Esophagus muscularis mucosa (tissue), 4 donors: ENCODE data around the gene NIN. TPM values are rescaled to one million over a fixed set of nuclear protein-coding genes. Genes with fewer than 3 reads are reported as not detected.

Experiments
- DNase-seq: peaks from one replicate; pipeline ENCODE4 v3.0.0-alpha.2; 2017; ENCODE audit errors: extremely low spot score
- H3K27ac ChIP-seq, 4 donors: fragments of 200-600 bp; sonication (generic); replicated peaks in 1 of 4; 1 replicate in 3 of 4; 2 replicates in 1 of 4; pipeline ENCODE4 v1.5.1; 2016 to 2019; ENCODE audit warnings: mild to moderate bottlenecking in 1 of 4
- H3K27me3 ChIP-seq, 4 donors: fragments of 200-600 bp; sonication (generic); one replicate each; pipeline versions ENCODE4 v1.5.1 to v1.6.0; 2016 to 2019
- H3K36me3 ChIP-seq, 4 donors: fragments of 200-600 bp; sonication (generic); one replicate each; pipeline ENCODE4 v1.5.1; 2016 to 2019
- H3K4me1 ChIP-seq, 4 donors: fragments of 200-600 bp; sonication (generic); one replicate each; pipeline ENCODE4 v1.5.1; 2016 to 2019
- H3K4me3 ChIP-seq, 4 donors: fragments of 200-600 bp; sonication (generic); 1 replicate in 2 of 4; 2 replicates in 2 of 4; pipeline ENCODE4 v1.5.1; 2016 to 2019; ENCODE audit warnings: mild to moderate bottlenecking in 4 of 4, moderate library complexity in 1 of 4
- H3K9me3 ChIP-seq, 4 donors: fragments of 200-600 bp; sonication (generic); 1 replicate in 3 of 4; 2 replicates in 1 of 4; pipeline ENCODE4 v1.5.1; 2016 to 2019
- EP300 ChIP-seq: sonication (generic); formaldehyde crosslinking; IDR thresholded peaks from one replicate; pipeline ENCODE4 v1.6.1; 2017; ENCODE audit warnings: antibody characterized with exemption
- POLR2A ChIP-seq: fragments of 450-650 bp; IDR thresholded peaks from one replicate; pipeline ENCODE4 v1.6.1; 2017; ENCODE audit warnings: antibody characterized with exemption, moderate library complexity, mild to moderate bottlenecking, low read depth
- POLR2AphosphoS5 ChIP-seq, 2 donors: sonication (generic); formaldehyde crosslinking; IDR thresholded peaks; one replicate each; pipeline ENCODE4 v1.6.1; 2017; ENCODE audit warnings: antibody characterized with exemption in 2 of 2
- WGBS: methylation state at CpG from one replicate; pipeline ENCODE4 v1.1.5; 2018; 5-methylcytosine and 5-hydroxymethylcytosine counted together
- intact Hi-C: fragments of 100-400 bp; cut with DNase I; formaldehyde crosslinking; loops from one replicate; pipeline ENCODE4 v1.15.1; 2023
- total RNA-seq, 4 donors: library from RNA; depleted of rRNA; stranded (reverse); fragments of >200 nt; gene quantifications; one replicate each; pipeline versions ENCODE4 v1.1.0 to v1.2.1, GENCODE V29; 2016
- TF ChIP-seq, protein P1 (sequence below), 3 experiments: fragments of 200-600 bp in 2 of 3; fragments of 450-650 bp in 1 of 3; sonication (generic) in 2 of 3; IDR thresholded peaks; one replicate each; pipeline ENCODE4 v1.5.1; 2017 to 2019; ENCODE audit warnings: antibody characterized with exemption in 3 of 3, mild to moderate bottlenecking in 2 of 3, moderate library complexity in 1 of 3

Gene NIN
- total RNA-seq, 4 donors from 2014 or later = 26.2 to 38.8 (median 34.1) TPM

DNA sequence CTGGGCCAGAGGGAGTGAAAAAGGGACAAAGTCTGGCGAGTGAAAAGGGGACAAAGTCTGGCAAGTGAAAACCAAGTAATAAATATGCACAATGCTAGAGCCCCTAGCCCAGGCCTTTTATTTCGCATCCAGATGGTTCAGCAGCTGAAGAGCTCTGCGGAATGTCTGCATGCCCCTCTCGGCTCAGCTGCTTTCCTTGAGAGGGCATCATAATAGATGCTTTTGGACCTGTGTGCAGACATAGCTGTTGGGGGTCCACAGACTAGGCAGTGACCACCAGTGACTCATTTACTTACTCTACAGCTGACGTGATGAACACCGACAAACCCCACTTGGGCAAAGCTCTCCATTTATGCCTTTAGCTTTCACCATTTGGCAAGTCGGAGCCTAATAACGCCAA is 4.3 kb downstream of the NIN start:
- intact Hi-C loops = loop anchor here (5.0 kb wide), 1 partner anchor 36 kb away; no protein-coding TSS in a partner anchor
- Histone ChIP-seq H3K27me3 (no peaks in the 10 kb centered on the region), H3K36me3 (no peaks in the 10 kb centered on the region), H3K9me3 (no peaks in the 10 kb centered on the region), H3K4me1 (peaks cover 27 to 71% (median 48%) of the 10 kb centered on the region in 4 donors), H3K4me3 (no peak overlapping the region), H3K27ac (no peak overlapping the region)
- 88% methylated on average over 8 of the region's 8 CpGs for WGBS
- TF ChIP-seq POLR2A = no peak
- no peak for TF ChIP-seq EP300
- TF ChIP-seq, protein P1, sequence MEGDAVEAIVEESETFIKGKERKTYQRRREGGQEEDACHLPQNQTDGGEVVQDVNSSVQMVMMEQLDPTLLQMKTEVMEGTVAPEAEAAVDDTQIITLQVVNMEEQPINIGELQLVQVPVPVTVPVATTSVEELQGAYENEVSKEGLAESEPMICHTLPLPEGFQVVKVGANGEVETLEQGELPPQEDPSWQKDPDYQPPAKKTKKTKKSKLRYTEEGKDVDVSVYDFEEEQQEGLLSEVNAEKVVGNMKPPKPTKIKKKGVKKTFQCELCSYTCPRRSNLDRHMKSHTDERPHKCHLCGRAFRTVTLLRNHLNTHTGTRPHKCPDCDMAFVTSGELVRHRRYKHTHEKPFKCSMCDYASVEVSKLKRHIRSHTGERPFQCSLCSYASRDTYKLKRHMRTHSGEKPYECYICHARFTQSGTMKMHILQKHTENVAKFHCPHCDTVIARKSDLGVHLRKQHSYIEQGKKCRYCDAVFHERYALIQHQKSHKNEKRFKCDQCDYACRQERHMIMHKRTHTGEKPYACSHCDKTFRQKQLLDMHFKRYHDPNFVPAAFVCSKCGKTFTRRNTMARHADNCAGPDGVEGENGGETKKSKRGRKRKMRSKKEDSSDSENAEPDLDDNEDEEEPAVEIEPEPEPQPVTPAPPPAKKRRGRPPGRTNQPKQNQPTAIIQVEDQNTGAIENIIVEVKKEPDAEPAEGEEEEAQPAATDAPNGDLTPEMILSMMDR (IDR thresholded peaks at IDR 0.05) = no peak
- no peak for TF ChIP-seq POLR2AphosphoS5 (IDR thresholded peaks at IDR 0.05)
- DNase-seq = peak; percentile 31

- Histone ChIP-seq H3K4me1 (peaks cover 27 to 78% (median 50%) of the 10 kb centered on the region in 4 donors), H3K36me3 (no peaks in the 10 kb centered on the region), H3K27ac (no peak overlapping the region), H3K4me3 (no peak overlapping the region), H3K27me3 (no peaks in the 10 kb centered on the region), H3K9me3 (no peaks in the 10 kb centered on the region)
- intact Hi-C loops = loop anchor here (5.0 kb wide), 1 partner anchor 37 kb away; no protein-coding TSS in a partner anchor
- WGBS = 100% methylated on average over 1 of the region's 1 CpG
- TF ChIP-seq EP300 = no peak
- no peak for TF ChIP-seq POLR2AphosphoS5 (IDR thresholded peaks at IDR 0.05)
- DNase-seq = peak; percentile 26
Observed at GRCh38 chr14:50825307-50825706, 5.7 kb downstream of the NIN start.

GRCh38 chr14:50823762-50824636 is 7.0 kb downstream of the NIN start:
- H3K27me3 ChIP-seq = no peaks in the 10 kb centered on the region
- peak overlapping the region in 3 of 4 donors; percentile 4 to 29 (median 13) for H3K4me3 ChIP-seq
- H3K27ac ChIP-seq = peak overlapping the region; percentile 25 to 57 (median 48)
- 67% methylated on average over 10 of the region's 10 CpGs for WGBS
- intact Hi-C loops = no loop called here
- TF ChIP-seq, protein P1 (IDR thresholded peaks at IDR 0.05) = no peak
- peaks cover 26 to 64% (median 42%) of the 10 kb centered on the region in 4 donors for H3K4me1 ChIP-seq
- no peaks in the 10 kb centered on the region for H3K9me3 ChIP-seq
- H3K36me3 ChIP-seq = no peaks in the 10 kb centered on the region
- peak; percentile 24 for DNase-seq

- H3K27me3 ChIP-seq = no peaks in the 10 kb centered on the region
- peak; percentile 64 for DNase-seq
- intact Hi-C loops = no loop called here
- peak overlapping the region in 3 of 4 donors; percentile 4 to 29 (median 13) for H3K4me3 ChIP-seq
- H3K36me3 ChIP-seq = no peaks in the 10 kb centered on the region
- H3K4me1 ChIP-seq = peaks cover 20 to 60% (median 36%) of the 10 kb centered on the region in 4 donors
- no peaks in the 10 kb centered on the region for H3K9me3 ChIP-seq
- 38% methylated on average over 11 of the region's 11 CpGs for WGBS
- no peak for TF ChIP-seq POLR2A
- TF ChIP-seq POLR2AphosphoS5 (IDR thresholded peaks at IDR 0.05) = no peak
- TF ChIP-seq, protein P1 (IDR thresholded peaks at IDR 0.05) = no peak
- TF ChIP-seq EP300 = no peak
- peak overlapping the region; percentile 25 to 57 (median 48) for H3K27ac ChIP-seq
Observed at GRCh38 chr14:50823051-50823761, 7.8 kb downstream of the NIN start.

DNA sequence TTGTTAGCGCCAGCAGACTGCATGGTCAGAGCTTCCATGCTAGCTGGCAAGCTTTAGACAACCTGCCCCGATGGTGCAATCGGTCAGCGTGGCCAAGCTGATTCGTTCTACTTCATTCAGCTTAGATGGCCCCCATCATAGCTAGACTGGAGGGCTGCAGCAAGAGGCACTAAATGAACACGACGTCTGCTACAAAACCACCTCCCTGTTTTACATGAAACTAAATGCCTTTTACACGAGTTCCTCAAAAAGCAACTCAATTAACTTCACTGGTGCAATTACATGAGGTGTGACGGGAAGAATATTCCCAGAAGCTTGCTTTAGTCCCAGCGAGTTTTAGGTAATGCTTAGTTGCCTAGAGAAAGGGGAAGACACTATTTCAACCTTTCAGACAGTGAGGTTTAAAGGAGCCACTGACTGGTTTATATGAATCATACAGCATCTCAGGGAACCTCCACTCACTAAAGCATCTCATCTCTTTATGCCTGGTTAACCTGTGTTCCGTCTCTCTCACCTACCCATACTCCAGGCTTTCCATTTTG is 8.4 kb downstream of the NIN start:
- no peak overlapping the region for H3K4me3 ChIP-seq
- H3K4me1 ChIP-seq = peaks cover 19 to 60% (median 36%) of the 10 kb centered on the region in 4 donors
- 88% methylated on average over 11 of the region's 11 CpGs for WGBS
- H3K36me3 ChIP-seq = no peaks in the 10 kb centered on the region
- no peak for TF ChIP-seq POLR2A
- TF ChIP-seq, protein P1 (IDR thresholded peaks at IDR 0.05) = no peak
- TF ChIP-seq POLR2AphosphoS5 (IDR thresholded peaks at IDR 0.05) = no peak
- TF ChIP-seq EP300 = no peak
- intact Hi-C loops = no loop called here
- peak; percentile 87 for DNase-seq
- H3K27ac ChIP-seq = peak overlapping the region in 3 of 4 donors; percentile 42 to 57 (median 53)
- H3K9me3 ChIP-seq = no peaks in the 10 kb centered on the region
- H3K27me3 ChIP-seq = no peaks in the 10 kb centered on the region
